Measurements from ENCODE around the gene HJV.

Gene HJV

DNA sequence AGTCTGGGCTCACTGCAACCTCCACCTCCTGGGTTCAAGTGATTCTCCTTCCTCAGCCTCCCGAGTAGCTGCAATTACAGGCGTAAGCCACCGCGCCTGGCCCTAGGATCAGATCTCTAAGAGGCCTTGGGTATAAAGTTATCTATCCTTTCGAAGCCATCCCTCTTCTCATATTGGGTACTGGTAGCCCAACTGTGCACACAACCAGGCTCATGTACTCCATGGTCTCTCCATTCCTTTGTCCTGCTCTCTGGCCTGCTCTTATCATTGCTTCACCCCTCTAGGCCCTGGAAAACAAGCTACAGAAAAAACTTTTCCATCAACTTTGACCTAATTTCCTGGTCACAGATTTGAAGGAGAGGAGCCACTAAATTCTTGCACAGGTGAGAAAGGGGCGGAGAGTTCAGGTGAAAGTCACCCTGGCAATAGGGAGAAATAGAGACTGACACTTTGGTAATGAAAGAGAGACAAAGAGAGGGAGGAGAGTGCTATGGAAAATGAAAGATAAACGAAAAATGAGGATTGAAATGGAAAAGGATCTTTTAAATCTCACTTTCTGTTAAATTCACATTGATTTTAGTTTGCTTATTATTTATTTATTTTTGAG, 31.2 kb downstream of the HJV start:
- Histone ChIP-seq H3K9ac (ENCODE audit: low read depth, low read length) (no peak overlapping the region), H3K4me2 (ENCODE audit: low read length) (no peak overlapping the region), H3K4me3 (ENCODE audit: low read length) (no peak overlapping the region), H3K4me1 (ENCODE audit: control insufficient read depth, insufficient read depth, low read length) (peaks cover 32% of the 10 kb centered on the region), H3K27me3 (ENCODE audit: control insufficient read depth, insufficient read depth, low read length) (no peaks in the 10 kb centered on the region), H3K36me3 (ENCODE audit: insufficient read depth, low read length) (peaks cover 31% of the 10 kb centered on the region), H3K9me3 (replicated peaks; ENCODE audit: low read length) (no peaks in the 10 kb centered on the region)

GRCh38 chr1:145988773-145989172, 32.8 kb downstream of the HJV start:
- Histone ChIP-seq H3K9ac (ENCODE audit: low read depth, low read length) (no peak overlapping the region), H3K9me3 (replicated peaks; ENCODE audit: low read length) (no peaks in the 10 kb centered on the region), H3K4me1 (ENCODE audit: control insufficient read depth, insufficient read depth, low read length) (peaks cover 36% of the 10 kb centered on the region), H3K27me3 (ENCODE audit: control insufficient read depth, insufficient read depth, low read length) (no peaks in the 10 kb centered on the region), H3K4me3 (ENCODE audit: low read length) (no peak overlapping the region), H3K36me3 (ENCODE audit: insufficient read depth, low read length) (peaks cover 18% of the 10 kb centered on the region), H3K4me2 (ENCODE audit: low read length) (no peak overlapping the region)

GRCh38 chr1:145987926-145988325, 33.6 kb downstream of the HJV start:
- H3K27me3 ChIP-seq (ENCODE audit: control insufficient read depth, insufficient read depth, low read length), result no peaks in the 10 kb centered on the region
- no peak overlapping the region for H3K4me3 ChIP-seq (ENCODE audit: low read length)
- peaks cover 11% of the 10 kb centered on the region for H3K36me3 ChIP-seq (ENCODE audit: insufficient read depth, low read length)
- no peak overlapping the region for H3K9ac ChIP-seq (ENCODE audit: low read depth, low read length)
- no peak overlapping the region for H3K4me2 ChIP-seq (ENCODE audit: low read length)
- H3K4me1 ChIP-seq (ENCODE audit: control insufficient read depth, insufficient read depth, low read length), result peaks cover 40% of the 10 kb centered on the region
- no peaks in the 10 kb centered on the region for H3K9me3 ChIP-seq (replicated peaks; ENCODE audit: low read length)

GRCh38 chr1:145986551-145986950, 35.0 kb downstream of the HJV start:
- H3K36me3 ChIP-seq (ENCODE audit: insufficient read depth, low read length), result no peaks in the 10 kb centered on the region
- H3K4me1 ChIP-seq (ENCODE audit: control insufficient read depth, insufficient read depth, low read length), result peaks cover 39% of the 10 kb centered on the region
- H3K4me2 ChIP-seq (ENCODE audit: low read length), result no peak overlapping the region
- H3K4me3 ChIP-seq (ENCODE audit: low read length), result no peak overlapping the region
- no peak overlapping the region for H3K9ac ChIP-seq (ENCODE audit: low read depth, low read length)
- H3K27me3 ChIP-seq (ENCODE audit: control insufficient read depth, insufficient read depth, low read length), result no peaks in the 10 kb centered on the region
- H3K9me3 ChIP-seq (replicated peaks; ENCODE audit: low read length), result no peaks in the 10 kb centered on the region

- Histone ChIP-seq H3K4me3 (ENCODE audit: low read length) (peak overlapping the region; percentile 45), H3K27me3 (ENCODE audit: control insufficient read depth, insufficient read depth, low read length) (no peaks in the 10 kb centered on the region), H3K9ac (ENCODE audit: low read depth, low read length) (peak overlapping the region; percentile 56), H3K9me3 (replicated peaks; ENCODE audit: low read length) (no peaks in the 10 kb centered on the region), H3K4me1 (ENCODE audit: control insufficient read depth, insufficient read depth, low read length) (peaks cover 39% of the 10 kb centered on the region), H3K36me3 (ENCODE audit: insufficient read depth, low read length) (no peaks in the 10 kb centered on the region), H3K4me2 (ENCODE audit: low read length) (peak overlapping the region; percentile 64)
These were observed 35.8 kb downstream of the HJV start for GRCh38 chr1:145985502-145986439.

DNA sequence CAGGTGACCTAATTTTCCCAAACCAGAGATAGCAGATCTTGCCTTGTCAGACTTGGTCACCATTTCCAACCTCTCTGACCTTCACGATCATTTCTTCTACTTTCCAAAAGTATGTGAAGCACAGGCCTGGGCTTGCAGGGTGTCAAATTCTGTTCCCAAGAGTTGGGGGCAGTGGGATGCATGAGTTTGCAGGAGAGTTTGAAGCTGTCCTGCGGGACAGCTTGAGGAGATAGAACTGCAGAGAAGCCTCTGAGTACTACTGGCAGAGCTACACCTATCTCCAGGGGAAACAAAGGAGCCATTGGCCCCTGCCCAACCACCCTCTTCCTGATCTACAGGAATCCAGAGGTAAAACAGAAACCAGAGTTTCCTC, 36.4 kb downstream of the HJV start:
- peak overlapping the region; percentile 64 for H3K4me2 ChIP-seq (ENCODE audit: low read length)
- H3K36me3 ChIP-seq (ENCODE audit: insufficient read depth, low read length), result no peaks in the 10 kb centered on the region
- H3K4me3 ChIP-seq (ENCODE audit: low read length), result peak overlapping the region; percentile 45
- peak overlapping the region; percentile 56 for H3K9ac ChIP-seq (ENCODE audit: low read depth, low read length)
- H3K9me3 ChIP-seq (replicated peaks; ENCODE audit: low read length), result no peaks in the 10 kb centered on the region
- no peaks in the 10 kb centered on the region for H3K27me3 ChIP-seq (ENCODE audit: control insufficient read depth, insufficient read depth, low read length)
- peaks cover 43% of the 10 kb centered on the region for H3K4me1 ChIP-seq (ENCODE audit: control insufficient read depth, insufficient read depth, low read length)

GRCh38 chr1:145983960-145984830, 37.3 kb downstream of the HJV start:
- Histone ChIP-seq H3K36me3 (ENCODE audit: insufficient read depth, low read length) (no peaks in the 10 kb centered on the region), H3K9me3 (replicated peaks; ENCODE audit: low read length) (no peaks in the 10 kb centered on the region), H3K27me3 (ENCODE audit: control insufficient read depth, insufficient read depth, low read length) (no peaks in the 10 kb centered on the region), H3K4me2 (ENCODE audit: low read length) (peak overlapping the region; percentile 64), H3K4me1 (ENCODE audit: control insufficient read depth, insufficient read depth, low read length) (peaks cover 50% of the 10 kb centered on the region), H3K9ac (ENCODE audit: low read depth, low read length) (peak overlapping the region; percentile 9), H3K4me3 (ENCODE audit: low read length) (no peak overlapping the region)

GRCh38 chr1:145983206-145983675, 38.3 kb downstream of the HJV start:
- Histone ChIP-seq H3K4me2 (ENCODE audit: low read length) (no peak overlapping the region), H3K4me1 (ENCODE audit: control insufficient read depth, insufficient read depth, low read length) (peaks cover 60% of the 10 kb centered on the region), H3K27me3 (ENCODE audit: control insufficient read depth, insufficient read depth, low read length) (no peaks in the 10 kb centered on the region), H3K36me3 (ENCODE audit: insufficient read depth, low read length) (peaks cover under 1% of the 10 kb centered on the region), H3K4me3 (ENCODE audit: low read length) (no peak overlapping the region), H3K9me3 (replicated peaks; ENCODE audit: low read length) (no peaks in the 10 kb centered on the region), H3K9ac (ENCODE audit: low read depth, low read length) (peak overlapping the region; percentile 9)

DNA sequence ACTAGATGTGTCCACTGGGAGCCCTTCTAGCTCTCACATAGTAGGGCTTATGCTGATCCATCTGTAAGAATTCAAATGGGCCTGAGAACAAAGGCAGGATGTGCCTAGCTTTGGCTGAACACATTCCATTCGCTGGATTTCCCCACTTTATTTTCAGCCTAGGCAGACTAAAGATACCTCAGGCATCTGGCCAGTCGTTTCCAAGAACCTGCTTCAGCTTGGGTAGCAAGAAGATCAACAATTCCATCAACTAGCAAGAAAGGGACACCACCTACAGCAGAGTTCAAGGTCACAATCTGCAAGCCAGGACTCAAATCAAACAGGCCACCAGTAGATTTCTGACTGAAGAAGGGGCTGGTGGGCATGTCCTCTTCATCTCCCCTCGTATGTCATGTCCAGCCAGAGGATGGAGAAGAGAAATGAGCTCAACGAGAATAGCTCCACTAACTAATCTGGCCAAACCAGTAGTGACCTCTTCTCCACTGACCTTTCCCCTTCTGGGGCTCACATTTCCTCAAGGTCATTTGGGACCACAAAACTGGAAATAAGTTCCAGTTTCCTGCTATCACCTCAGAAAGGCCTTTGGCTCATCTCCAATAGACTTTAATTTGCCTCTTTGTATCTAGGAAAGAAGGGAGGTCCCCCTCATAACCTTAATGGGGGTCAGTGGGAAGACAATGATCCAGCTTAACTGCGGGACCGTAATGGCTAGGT, 39.4 kb downstream of the HJV start:
- H3K4me1 ChIP-seq (ENCODE audit: control insufficient read depth, insufficient read depth, low read length), result peaks cover 69% of the 10 kb centered on the region

GRCh38 chr1:145980457-145980994, 41.0 kb downstream of the HJV start:
- Histone ChIP-seq H3K4me1 (ENCODE audit: control insufficient read depth, insufficient read depth, low read length) (peaks cover 59% of the 10 kb centered on the region), H3K4me3 (ENCODE audit: low read length) (no peak overlapping the region), H3K4me2 (ENCODE audit: low read length) (no peak overlapping the region), H3K36me3 (ENCODE audit: insufficient read depth, low read length) (peaks cover 3% of the 10 kb centered on the region), H3K9me3 (replicated peaks; ENCODE audit: low read length) (no peaks in the 10 kb centered on the region), H3K27me3 (ENCODE audit: control insufficient read depth, insufficient read depth, low read length) (no peaks in the 10 kb centered on the region), H3K9ac (ENCODE audit: low read depth, low read length) (peak overlapping the region; percentile 32)

More for the DNA sequence above, 39.4 kb downstream of the HJV start:
- Histone ChIP-seq H3K4me3 (ENCODE audit: low read length) (no peak overlapping the region), H3K9me3 (replicated peaks; ENCODE audit: low read length) (no peaks in the 10 kb centered on the region), H3K36me3 (ENCODE audit: insufficient read depth, low read length) (peaks cover 3% of the 10 kb centered on the region), H3K4me2 (ENCODE audit: low read length) (no peak overlapping the region), H3K9ac (ENCODE audit: low read depth, low read length) (no peak overlapping the region), H3K27me3 (ENCODE audit: control insufficient read depth, insufficient read depth, low read length) (no peaks in the 10 kb centered on the region)
